GM21515 (cell line): ENCODE results near the gene VAMP5.

Source experiments
- ATAC-seq: cut with Tn5 transposase; IDR thresholded peaks from one replicate; pipeline ENCODE4 v1.9.1; 2021; ENCODE audit not compliant: unreplicated experiment

Gene VAMP5

DNA sequence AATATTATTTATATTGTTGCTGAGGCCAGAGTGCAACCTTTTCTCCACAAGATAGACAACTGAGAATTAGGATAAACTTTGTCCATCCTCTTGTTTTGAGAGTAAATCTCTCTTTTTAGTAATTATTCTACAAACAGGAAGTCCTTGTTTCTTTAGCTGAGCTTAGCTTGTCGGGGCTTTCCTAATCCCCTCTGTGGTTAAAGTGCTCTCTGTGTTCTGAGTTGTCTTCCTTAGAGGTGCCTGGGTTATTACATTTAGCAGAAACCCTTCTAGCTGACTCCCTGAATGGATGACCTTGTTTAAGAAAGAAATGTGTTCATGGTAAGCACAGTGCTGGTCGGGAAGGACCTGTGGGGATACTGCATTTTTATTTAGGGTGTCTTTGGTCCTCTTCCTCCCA lies 44.4 kb downstream of the VAMP5 start:
- no peak for ATAC-seq

DNA sequence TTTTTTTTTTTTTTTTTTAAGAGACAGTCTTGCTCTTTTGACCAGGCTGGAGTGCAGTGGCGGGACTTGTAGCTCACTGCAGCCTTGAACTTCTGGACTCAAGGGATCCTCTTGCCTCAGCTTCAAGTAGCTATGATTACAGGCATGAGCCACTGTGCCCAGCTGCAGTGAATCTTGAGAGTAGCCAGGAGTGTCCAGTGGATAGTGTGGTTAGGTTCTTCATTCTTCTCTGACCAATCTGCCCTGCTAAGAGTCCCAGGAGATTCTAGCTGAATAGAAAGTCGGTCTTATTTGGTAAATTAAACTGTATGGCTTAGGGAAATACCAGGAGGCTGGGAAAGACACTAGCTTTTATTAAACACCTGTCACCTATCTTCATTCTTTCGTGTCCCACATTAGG lies 47.1 kb downstream of the VAMP5 start:
- ATAC-seq, result no peak

DNA sequence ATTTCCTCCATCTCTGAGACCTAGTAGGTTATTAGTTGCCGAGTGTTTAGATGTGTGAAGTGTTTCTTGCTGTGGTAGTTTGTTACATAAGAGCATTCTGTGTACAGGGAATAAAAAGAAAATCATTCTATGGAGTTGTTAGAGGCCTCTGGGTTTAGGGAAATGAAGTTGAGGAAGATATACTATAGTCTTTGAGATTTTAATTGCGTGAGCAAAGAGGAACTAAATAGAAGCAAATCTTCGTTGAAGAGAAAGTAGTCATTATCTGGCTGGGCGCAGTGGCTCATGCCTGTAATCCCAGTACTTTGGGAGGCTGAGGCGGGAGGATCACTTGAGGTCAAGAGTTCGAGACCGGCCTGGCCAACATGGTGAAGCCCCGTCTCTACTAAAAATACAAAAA lies 50.8 kb downstream of the VAMP5 start:
- ATAC-seq, result no peak

DNA sequence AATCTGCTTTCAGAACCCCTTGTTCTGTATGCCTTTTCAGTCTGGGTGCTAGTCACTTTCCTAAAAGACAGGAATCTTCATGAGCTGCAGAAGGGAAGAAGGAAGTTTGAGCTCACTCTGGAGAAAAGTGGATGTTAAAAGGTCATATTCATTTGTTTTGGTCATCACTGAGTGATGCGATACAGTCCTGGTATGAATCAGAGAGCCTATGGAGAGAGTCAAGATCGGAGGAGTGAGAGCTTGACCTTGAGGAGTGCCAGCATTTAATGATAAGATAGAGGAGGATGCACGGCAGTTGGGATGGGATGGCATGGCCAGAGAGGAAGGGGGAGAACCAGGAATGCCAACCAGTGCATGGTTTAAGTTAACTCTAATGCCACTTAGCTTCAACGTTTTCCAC lies 51.4 kb downstream of the VAMP5 start:
- ATAC-seq, result no peak

DNA sequence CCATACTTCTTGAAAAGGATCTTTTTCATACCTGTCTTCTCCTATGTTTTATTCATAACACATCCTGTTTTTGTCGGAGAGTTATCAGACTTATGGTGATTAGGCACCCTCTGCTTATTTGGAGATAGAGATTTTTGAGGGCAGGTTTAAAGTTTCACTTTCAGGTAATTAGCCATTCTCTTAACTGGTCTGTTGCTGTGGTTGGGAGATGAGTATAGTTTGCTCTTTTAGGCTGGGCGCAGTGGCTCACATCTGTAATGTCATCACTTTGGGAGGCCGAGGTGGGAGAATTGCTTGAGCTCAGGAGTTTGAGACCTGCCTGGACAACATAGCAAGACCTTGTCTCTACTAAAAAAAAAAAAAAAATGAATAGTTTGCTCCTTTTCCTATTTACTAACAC lies 58.5 kb downstream of the VAMP5 start:
- ATAC-seq, result no peak
